Activated T-cell treated with anti-CD3 and anti-CD28 coated beads for 4 hours (primary cell): ENCODE measurements around the gene MYEF2.

Experiments
- DNase-seq: peaks from one replicate; pipeline ENCODE4 v3.0.0-alpha.2; 2020

Gene MYEF2, protein sequence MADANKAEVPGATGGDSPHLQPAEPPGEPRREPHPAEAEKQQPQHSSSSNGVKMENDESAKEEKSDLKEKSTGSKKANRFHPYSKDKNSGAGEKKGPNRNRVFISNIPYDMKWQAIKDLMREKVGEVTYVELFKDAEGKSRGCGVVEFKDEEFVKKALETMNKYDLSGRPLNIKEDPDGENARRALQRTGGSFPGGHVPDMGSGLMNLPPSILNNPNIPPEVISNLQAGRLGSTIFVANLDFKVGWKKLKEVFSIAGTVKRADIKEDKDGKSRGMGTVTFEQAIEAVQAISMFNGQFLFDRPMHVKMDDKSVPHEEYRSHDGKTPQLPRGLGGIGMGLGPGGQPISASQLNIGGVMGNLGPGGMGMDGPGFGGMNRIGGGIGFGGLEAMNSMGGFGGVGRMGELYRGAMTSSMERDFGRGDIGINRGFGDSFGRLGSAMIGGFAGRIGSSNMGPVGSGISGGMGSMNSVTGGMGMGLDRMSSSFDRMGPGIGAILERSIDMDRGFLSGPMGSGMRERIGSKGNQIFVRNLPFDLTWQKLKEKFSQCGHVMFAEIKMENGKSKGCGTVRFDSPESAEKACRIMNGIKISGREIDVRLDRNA

DNA sequence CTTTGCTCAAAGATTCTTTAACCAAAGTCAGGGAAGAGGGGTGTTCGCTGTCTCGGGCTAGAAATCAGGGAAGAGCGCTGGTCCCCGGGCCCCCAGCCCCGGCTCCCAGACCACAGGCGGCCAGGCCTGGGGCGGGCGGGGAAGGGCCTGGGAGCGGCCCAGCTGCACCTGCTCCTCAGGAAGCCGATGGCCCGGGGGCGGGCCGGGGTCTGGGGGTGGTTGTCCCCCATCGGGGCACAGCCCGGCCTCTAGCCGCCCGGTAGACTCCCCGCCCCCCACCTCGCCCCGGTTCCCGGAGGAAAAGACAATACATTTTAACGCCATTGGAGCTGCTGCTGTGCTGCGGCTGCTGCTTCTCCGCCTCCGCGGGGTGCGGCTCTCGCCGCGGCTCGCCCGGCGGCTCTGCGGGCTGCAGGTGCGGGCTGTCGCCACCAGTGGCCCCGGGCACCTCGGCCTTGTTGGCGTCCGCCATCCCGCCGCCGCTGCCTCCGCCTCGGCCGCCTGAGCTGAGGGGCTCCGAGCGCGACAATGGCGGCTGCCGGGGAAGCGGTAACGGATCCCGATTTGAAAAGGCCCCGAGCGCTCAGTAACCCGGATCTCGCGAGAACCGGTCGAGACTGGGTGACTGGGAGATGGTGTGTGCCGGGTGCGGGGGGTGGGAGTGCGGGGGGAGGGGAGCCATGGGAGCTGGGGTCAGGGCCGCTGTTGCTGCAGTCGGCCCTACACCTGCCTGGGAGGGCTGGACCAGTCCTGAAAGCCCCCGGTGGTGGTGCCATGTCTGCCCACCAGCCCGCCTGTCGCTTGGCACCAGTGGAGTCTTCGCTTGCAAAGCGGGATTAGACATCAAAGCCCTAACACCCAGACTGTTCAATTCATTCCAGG lies at the start of gene MYEF2:
MYEF2 (minus strand) TSS at position 530 of the 882 bp plus-strand sequence; CDS start at position 472, 58 bp downstream.
- DNase-seq = peak; percentile 57

DNA sequence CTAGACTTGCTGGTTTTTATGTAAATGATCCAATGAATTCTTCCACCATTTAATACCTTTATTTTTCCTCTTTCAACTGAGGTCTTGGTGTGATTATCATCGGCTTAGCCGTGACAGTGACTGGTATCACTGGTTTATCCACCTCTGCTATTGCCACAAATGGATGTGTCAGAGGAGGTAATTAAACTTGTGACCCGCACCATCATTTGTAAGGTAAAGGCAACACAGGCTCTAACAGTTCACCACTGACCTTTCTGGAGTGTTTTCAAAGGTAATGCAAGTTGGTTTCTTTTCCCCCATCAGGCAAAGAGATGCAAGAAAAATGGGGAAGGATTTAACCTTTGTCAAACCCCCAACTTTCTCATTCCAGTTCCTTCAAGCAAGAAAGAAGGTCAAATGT lies 47.7 kb upstream of the MYEF2 start:
- DNase-seq = no peak

- no peak for DNase-seq
Measured at GRCh38 chr15:48222627-48223026, 44.5 kb upstream of the MYEF2 start.

DNA sequence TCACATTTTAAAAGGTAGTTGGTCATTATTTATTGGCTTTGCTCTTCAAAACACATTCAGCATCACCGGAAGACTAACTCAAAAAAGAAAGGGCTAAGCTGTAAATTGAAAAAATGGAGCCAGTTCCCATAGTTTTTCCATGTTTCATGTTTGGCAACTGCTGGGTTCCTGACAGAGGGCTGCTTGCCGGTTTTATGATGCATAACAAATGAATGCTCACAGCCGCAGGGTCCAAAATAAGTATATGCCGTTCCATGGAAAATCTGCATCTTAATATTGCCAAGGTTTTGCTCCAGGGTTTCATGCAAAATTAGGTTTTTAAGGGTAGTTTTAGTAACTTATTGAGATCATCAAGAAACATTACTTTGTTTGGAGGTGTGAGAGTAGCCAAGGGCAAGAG lies 43.8 kb upstream of the MYEF2 start:
- no peak for DNase-seq

DNA sequence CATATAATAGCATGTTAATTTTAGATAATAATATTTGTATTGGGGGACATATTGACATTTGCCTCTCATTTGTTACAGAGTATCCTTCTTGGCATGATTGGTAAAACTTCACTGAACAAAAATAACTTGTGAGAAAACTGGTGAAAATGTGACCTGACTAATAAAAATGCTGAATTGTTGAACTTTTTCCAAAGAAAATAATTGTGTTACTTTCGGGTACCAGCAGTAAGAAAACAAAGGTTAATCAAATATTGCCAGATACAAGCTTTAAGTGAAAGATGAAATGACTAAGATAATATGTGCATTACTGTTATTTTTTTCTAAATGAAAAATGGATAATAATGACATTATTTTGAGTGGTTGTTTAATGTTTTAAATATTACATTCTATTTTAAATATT lies 43.2 kb upstream of the MYEF2 start:
- no peak for DNase-seq

- DNase-seq = no peak
Measured at GRCh38 chr15:48205981-48206380, 27.9 kb upstream of the MYEF2 start, which contains the start of gene SLC12A1. TSS of gene SLC12A1 (plus strand) at chr15:48206302. CDS start at chr15:48207720, 1,418 bp downstream.

DNA sequence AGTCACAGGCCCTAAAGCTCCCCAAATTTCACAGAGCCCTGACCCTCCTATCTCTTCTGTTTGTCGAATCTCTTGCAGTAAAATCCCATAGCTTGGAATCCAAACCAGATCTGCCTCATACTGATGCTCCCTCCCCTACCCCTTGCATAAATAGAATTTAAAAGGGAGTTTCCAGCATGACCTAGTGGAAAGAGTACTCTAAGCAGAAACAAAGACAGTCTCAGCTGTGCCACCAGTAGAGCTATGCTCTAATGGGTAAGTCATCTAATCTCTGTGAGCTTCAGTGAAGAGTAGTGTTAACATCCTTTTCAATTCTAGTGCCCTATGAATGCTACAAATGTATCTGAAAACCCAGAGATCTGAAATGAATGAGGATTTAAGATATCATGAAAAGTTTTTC lies 24.0 kb upstream of the MYEF2 start:
- no peak for DNase-seq

- no peak for DNase-seq
Measured at GRCh38 chr15:48191574-48192225, 13.6 kb upstream of the MYEF2 start, which contains the start of gene CTXN2. TSS of gene CTXN2 (plus strand) at chr15:48191665. CDS start at chr15:48201301, 9,636 bp downstream.

DNA sequence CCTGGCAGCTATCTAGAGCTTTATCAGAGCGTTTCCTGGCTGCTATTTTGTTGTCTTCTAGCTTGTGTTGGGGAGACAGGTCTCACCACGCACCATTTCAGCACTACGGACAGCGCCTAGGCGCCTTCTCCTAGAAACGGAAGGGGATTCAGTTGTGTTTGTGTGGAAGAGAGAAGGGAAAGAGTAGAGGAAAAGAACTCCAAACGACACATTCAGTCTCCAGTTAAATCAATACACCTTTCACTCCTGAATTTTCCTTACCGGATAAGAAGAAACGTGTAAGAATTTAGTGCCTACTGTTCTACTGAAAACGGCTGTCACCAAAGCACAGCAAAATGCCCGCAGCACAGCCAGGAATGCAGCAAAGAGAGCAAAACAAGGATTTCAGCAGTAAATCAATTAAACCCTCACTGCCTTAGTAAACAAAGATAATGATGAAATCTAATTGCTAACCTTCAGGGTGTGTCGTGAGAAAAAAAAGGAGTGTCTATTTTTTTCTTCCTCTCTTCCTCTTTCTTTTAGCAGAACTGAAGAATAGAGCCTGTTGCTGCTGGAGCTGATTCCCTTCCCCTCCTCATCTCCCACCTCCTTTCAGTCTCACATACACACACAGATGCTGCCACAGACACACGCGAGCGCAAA lies 13.0 kb upstream of the MYEF2 start:
- DNase-seq = peak; percentile 10

DNA sequence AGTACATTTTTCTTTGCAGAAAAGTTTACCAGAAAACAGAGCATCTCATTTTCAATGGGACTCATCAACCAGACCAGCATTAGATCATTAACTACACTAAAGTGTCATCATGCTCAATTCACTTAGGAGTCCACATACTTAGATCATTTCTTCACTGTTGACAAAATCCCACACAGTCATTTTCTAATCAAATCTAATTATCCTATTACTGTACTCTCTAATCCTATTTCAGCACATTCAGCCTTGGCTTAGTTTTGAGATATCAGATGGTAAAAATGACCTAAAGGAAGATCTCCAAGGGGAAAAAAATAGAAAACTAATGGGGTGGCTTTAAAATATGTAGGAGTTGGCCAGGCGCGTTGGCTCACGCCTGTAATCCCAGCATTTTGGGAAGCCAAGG lies 8.2 kb upstream of the MYEF2 start:
- DNase-seq = no peak

DNA sequence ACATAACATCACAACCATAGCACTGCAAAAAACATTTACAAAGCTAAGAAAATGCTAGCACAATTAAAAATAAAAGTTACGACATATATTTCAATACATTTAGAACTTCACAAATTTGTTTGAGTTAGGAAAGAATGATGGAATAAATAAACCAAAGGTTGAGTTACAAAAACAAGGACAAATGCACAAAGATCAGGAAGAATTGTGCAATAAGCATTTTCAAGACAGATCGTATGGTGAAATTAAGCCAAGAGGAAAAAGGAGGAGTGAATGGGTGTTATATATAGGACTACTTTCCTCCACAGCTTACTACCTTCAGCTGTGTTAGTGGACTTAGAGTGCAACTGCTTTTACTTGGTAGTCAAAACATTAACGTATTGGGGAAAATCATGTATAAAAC lies 7.4 kb upstream of the MYEF2 start:
- no peak for DNase-seq

GRCh38 chr15:48182749-48183148 lies 4.7 kb upstream of the MYEF2 start:
- DNase-seq = no peak

DNA sequence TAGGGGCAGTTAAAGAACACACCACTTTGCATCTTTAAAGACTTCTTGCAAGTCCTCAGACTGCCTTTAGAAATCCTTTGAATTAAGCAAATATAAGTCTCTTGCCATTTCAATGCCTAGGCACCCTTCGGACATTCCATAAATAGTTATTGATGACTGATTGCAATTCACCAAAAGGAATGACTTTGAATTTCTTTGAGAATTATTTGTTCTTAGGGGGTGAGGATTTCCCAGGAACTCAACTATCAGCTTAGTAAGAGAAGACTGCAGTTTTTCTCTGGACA lies 495 bp upstream of the MYEF2 start:
- no peak for DNase-seq

- DNase-seq = no peak
Measured at GRCh38 chr15:48177383-48177765, 721 bp downstream of the MYEF2 start.

DNA sequence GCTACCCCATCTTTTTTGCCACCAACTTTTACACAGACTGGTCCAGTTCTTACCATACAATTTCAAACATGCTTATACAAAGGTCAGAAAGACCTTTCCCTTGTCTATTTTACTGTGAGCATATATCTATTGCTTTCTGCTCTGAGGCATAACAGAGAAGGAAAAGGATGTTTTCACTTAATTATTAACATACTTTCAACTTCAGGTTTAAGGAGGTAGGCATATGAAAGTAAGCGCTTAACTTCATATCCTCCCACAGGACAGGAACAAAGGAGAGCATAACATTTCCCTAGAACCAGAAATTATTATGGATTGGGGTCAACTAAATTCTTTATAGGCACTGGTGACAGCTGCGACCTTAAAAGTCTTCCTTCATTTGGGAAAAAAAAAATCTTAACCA lies 1.1 kb downstream of the MYEF2 start:
- no peak for DNase-seq

GRCh38 chr15:48176112-48176511 lies 2.0 kb downstream of the MYEF2 start:
- DNase-seq = no peak

DNA sequence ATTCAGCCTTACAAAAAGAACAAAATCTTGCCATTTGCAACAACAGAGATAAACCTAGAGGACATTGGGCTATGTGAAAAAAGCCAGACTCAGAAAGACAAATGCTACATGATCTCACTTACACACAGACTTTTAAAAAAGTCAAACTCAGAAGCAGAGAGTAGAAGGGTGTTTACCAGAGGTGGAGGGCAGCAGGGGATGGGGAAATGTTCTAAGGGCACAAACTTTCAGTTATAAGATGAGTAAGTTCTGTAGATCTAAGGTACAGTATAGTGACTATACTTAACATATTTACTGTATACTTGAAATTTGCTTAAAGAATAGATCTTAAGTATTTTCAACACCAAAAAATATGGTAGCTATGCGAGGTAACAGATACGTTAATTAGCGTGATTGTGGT lies 3.0 kb downstream of the MYEF2 start:
- DNase-seq = no peak

DNA sequence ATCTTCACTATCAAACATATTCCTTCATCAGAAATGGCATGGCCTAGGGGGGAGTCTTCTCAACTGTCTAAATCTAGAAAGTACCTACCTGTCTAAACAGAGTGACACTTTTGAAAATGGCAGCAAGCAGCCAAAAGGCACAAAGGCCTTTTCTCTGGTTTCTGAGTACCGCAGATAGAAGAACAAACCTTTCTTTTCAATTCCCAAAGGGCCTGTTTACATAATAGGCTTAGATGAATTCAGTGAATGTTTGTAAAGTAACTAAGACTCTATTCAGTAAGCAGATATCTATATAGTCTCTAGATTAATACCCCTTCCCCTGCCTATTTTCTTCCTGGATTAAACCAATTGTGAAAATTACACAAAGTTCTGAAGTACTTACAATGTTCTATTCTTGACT lies 7.1 kb downstream of the MYEF2 start:
- DNase-seq = no peak

GRCh38 chr15:48168616-48169015 lies 9.5 kb downstream of the MYEF2 start:
- no peak for DNase-seq

- no peak for DNase-seq
Measured at GRCh38 chr15:48153526-48153925, 24.6 kb downstream of the MYEF2 start.

DNA sequence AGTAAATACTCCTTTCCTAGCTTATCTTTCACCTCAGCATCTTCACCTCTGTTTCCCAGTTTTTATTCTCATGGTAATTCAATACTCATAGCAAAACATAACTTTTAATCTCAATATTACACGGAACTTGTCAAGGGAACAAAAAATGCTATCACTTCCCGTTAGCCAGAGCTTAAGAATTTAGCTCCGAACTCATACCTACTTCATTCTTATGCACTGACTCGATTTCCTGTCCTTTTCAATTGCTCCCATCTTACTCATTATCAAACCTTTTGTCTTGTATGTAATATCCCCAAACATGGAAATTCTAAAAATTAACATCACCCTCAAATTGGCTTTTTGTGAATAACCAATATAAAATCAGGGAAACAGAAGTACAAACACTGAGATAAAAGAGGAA lies 28.2 kb downstream of the MYEF2 start:
- no peak for DNase-seq

- no peak for DNase-seq
Measured at GRCh38 chr15:48147358-48147757, 30.7 kb downstream of the MYEF2 start.

DNA sequence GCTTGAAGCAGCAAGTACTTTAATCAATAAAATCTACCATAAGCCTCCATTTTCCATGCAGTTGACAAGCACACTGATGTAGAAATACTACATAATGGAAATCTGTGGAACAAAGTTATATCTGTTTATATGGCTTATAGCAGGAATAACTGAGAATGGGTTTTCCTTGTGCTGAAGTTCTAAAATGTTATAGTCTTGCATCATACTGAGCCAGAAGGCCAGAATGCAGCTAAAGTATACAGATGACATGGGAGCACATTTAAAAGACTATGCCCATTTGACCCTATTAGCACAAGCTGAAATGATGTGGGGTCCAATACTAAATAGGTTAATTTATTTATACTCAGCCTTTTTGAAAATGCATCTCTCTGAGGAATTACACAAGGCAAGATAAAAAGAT lies 32.2 kb downstream of the MYEF2 start:
- no peak for DNase-seq
